ENCODE results near the gene RNF213. TPM values are rescaled to one million over a fixed set of nuclear protein-coding genes. Genes with fewer than 3 reads are reported as not detected.

RNF213 gene
- total RNA-seq, 1 experiment from 2014 or later = 44.5 TPM

GRCh38 chr17:80277751-80278671 lies 17.4 kb downstream of the RNF213 start:
- no peak overlapping the region for H3K4me3 ChIP-seq (replicated peaks in 1 of 2; ENCODE audit: low read depth in 1 of 2, low read length in 2 of 2)
- DNase-seq (ENCODE audit: low read depth, low spot score) (no peak), ATAC-seq (peak; percentile 35; the same call in 1 of the 2 replicates)
- peaks cover 0 to 12% of the 10 kb centered on the region in 2 experiments; a peak in 1 of 4 replicates for H3K4me1 ChIP-seq (ENCODE audit: control insufficient read depth in 1 of 2, insufficient read depth in 2 of 2, low read length in 2 of 2)
- no peaks in the 10 kb centered on the region for H3K27me3 ChIP-seq (ENCODE audit: insufficient read depth, low read length)
- H3K9me2 ChIP-seq (ENCODE audit: insufficient read depth) = no peaks in the 10 kb centered on the region
- BruUV-seq (replicated peaks) = no TSS peak
- intact Hi-C loops (cut with micrococcal nuclease) = no loop called here
- POLR2A ChIA-PET = no interaction called here
- no peak overlapping the region for H2AFZ ChIP-seq (ENCODE audit: low read depth, low read length, poor library complexity, severe bottlenecking)
- H3K27ac ChIP-seq (ENCODE audit: low read depth, low read length) = peak overlapping the region; percentile 41; the same call in 1 of the 2 replicates
- RAD21 ChIA-PET (ENCODE audit: low non-redundant PET in 1 of 2, low total read pairs in 2 of 2, uncharacterized antibody in 2 of 2, unreplicated experiment in 2 of 2) = no interaction called here
- H3K79me2 ChIP-seq (ENCODE audit: insufficient read depth, low read length) = no peaks in the 10 kb centered on the region
- no peak overlapping the region for H3K4me2 ChIP-seq (ENCODE audit: low read length)
- no peaks in the 10 kb centered on the region for H3K9me3 ChIP-seq (ENCODE audit: control insufficient read depth in 1 of 2, insufficient read depth in 1 of 2, low read depth in 1 of 2, low read length in 2 of 2)
- no peaks in the 10 kb centered on the region for H3K36me3 ChIP-seq (ENCODE audit: control insufficient read depth in 1 of 2, insufficient read depth in 2 of 2, low read length in 2 of 2)
- TF ChIP-seq TCF7L2 (IDR thresholded peaks at IDR 0.05; ENCODE audit: borderline replicate concordance, extremely low read depth, insufficient read depth, insufficient read length) (no peak), EZH2 (IDR thresholded peaks at IDR 0.05) (no peak), POLR2A (IDR thresholded peaks at IDR 0.05; ENCODE audit: borderline replicate concordance, extremely low read depth, insufficient read depth, insufficient read length) (no peak), CBX3 (IDR thresholded peaks at IDR 0.05; ENCODE audit: low read depth) (no peak), ELF1 (IDR thresholded peaks at IDR 0.05; ENCODE audit: borderline replicate concordance, low read depth) (no peak), SIN3A (IDR thresholded peaks at IDR 0.05; ENCODE audit: low read depth) (no peak), EGR1 (IDR thresholded peaks at IDR 0.05; ENCODE audit: low read depth) (no peak), MAX (IDR thresholded peaks at IDR 0.05) (no peak), JUND (IDR thresholded peaks at IDR 0.05) (no peak), FOSL1 (IDR thresholded peaks at IDR 0.05; ENCODE audit: low read depth) (no peak), ZBTB33 (IDR thresholded peaks at IDR 0.05; ENCODE audit: extremely low read depth, insufficient replicate concordance, low read length) (no peak), YY1 (IDR thresholded peaks at IDR 0.05; ENCODE audit: extremely low read depth, insufficient replicate concordance, low read depth, low read length) (no peak)
- no peak overlapping the region for H3K9ac ChIP-seq (ENCODE audit: low read length)
- CTCF ChIA-PET = no interaction called here
- no peaks in the 10 kb centered on the region for H4K20me1 ChIP-seq (ENCODE audit: insufficient read depth)
